IPS DF 19.7 (cell line): ENCODE data around the gene CD82.

Experiments
- DNase-seq: peaks from one replicate; pipeline ENCODE4 v3.0.0-alpha.2; 2013; ENCODE audit warnings: low read depth, low spot score

CD82 gene

GRCh38 chr11:44600839-44601383 lies 35.4 kb downstream of the CD82 start:
- DNase-seq, result no peak

GRCh38 chr11:44601471-44602370 lies 36.3 kb downstream of the CD82 start:
- no peak for DNase-seq

GRCh38 chr11:44602891-44603310 lies 37.4 kb downstream of the CD82 start:
- no peak for DNase-seq

GRCh38 chr11:44604171-44604581 lies 38.7 kb downstream of the CD82 start:
- no peak for DNase-seq

GRCh38 chr11:44605068-44605708 lies 39.7 kb downstream of the CD82 start:
- no peak for DNase-seq

- no peak for DNase-seq
Observed at GRCh38 chr11:44605965-44606364, 40.5 kb downstream of the CD82 start.

GRCh38 chr11:44606472-44606871 lies 41.0 kb downstream of the CD82 start:
- no peak for DNase-seq

GRCh38 chr11:44607319-44607962 lies 42.0 kb downstream of the CD82 start:
- no peak for DNase-seq

GRCh38 chr11:44607987-44608386 lies 42.5 kb downstream of the CD82 start:
- DNase-seq, result no peak

GRCh38 chr11:44608651-44608990 lies 43.2 kb downstream of the CD82 start:
- no peak for DNase-seq

GRCh38 chr11:44608991-44609782 lies 43.7 kb downstream of the CD82 start:
- no peak for DNase-seq

- DNase-seq, result no peak
Observed at GRCh38 chr11:44609783-44610155, 44.3 kb downstream of the CD82 start.

GRCh38 chr11:44610186-44610955 lies 44.9 kb downstream of the CD82 start:
- no peak for DNase-seq

- no peak for DNase-seq
Observed at GRCh38 chr11:44611088-44611487, 45.6 kb downstream of the CD82 start.

GRCh38 chr11:44611687-44612434 lies 46.4 kb downstream of the CD82 start:
- DNase-seq, result no peak

- DNase-seq, result no peak
Observed at GRCh38 chr11:44613153-44613552, 47.7 kb downstream of the CD82 start.

GRCh38 chr11:44614281-44614775 lies 48.9 kb downstream of the CD82 start:
- DNase-seq, result no peak

- DNase-seq, result no peak
Observed at GRCh38 chr11:44615041-44615755, 49.7 kb downstream of the CD82 start.
